HG02588 (cell line): ENCODE data around the gene NEDD4L.

Experiments used
- ATAC-seq: cut with Tn5 transposase; IDR thresholded peaks from one replicate; pipeline ENCODE4 v1.9.1; 2021; ENCODE audit warnings: mild to moderate bottlenecking, moderate library complexity; ENCODE audit not compliant: unreplicated experiment

The NEDD4L gene

DNA sequence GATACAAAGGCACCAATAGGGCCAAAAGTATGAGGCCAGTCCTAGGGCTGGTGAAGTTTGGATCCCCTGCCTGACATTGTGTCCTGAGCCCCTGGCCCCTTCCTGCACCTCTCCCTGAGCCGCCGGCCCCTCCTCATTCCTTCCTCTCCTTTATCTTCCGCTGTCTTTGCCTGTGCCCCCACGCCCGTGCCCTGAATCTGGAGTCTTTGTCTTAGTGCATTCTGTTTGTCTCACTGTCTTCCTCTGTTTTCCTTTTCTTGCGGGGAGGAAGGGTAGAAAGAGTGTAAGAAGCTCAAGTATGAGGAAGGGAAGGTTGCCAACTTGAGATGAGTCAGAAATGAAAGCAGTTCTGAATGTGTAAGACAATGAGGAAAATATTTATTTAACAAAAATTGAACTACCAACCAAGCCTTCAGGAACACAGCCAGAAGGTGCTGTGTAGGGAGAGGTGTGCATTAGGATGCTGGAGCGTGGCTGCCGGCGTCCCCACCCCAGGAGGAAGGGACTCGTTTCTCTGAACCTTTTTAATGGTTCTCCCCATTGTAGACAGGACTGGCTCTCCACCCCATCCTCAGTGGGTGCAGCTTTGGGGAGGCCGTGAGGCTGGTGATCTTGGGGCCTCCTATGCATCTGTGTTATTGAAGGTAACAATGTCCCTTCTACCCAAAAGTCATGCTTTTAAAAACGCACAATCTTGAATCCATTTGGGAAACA lies 133.1 kb downstream of the NEDD4L start:
- ATAC-seq: no peak

DNA sequence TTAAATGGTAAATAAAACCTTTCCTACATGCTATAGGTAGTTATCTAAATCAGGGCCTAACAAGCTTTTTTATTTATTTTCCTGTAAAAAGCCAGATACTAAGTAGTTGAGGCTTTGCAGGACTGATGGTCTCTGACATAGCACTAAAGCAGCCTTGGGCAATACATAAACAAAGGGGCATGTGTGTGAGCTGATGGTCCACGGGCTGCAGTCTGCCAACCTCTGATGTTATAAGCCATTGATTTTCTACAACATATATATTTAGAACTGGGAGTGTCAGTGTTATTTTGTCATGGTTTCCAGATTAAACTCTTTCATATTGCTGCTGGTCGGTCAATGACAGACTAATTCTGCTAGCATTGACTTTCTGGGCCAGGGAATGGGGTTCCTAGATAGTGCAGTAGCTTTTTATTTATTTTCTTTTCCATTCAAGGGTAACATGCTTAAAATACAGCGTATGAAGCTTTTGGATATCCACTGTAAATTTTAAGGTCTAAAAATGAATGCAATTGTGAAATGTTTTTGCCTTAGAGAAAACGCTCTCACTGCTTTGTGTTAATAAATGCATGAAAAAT lies 134.0 kb downstream of the NEDD4L start:
- ATAC-seq: no peak

DNA sequence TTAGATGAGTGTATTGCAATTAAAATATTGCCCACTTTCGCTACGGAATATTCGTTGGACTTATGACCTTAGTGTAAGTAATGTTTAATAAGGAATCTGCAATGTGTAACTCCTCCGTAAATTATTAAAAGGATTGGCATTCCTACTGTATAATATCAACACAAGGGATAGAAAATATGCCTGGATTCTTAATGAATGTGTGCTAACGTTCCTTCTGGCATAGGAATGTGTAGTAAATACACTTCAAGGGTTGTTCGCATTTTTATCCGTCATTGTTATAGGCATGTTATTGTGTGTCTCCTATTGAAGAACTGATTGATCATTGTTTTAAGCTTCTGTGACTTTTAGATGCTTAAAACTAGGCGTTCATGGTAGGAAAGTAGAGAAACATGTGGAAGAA lies 134.5 kb downstream of the NEDD4L start:
- no peak for ATAC-seq

DNA sequence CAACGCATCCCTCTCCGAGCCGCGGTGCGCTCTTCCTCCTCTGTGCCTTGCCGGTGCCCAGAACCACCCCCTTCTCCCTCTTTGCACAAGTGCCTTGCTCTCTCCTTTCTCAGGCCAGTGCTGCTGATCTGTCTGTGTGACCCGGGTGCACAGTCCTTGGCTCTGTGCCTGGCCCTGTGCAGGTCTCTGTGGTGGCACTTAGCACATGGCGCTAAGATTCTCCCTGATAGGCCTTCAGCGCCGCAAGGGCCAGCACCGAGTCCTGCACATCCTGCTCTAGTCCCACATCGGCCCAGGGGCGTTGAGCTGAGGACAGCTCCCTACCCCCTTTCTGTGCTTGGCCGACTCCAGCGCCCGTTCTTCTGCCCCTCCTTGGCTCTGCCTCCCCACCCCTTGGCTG lies 136.1 kb downstream of the NEDD4L start:
- ATAC-seq: no peak

DNA sequence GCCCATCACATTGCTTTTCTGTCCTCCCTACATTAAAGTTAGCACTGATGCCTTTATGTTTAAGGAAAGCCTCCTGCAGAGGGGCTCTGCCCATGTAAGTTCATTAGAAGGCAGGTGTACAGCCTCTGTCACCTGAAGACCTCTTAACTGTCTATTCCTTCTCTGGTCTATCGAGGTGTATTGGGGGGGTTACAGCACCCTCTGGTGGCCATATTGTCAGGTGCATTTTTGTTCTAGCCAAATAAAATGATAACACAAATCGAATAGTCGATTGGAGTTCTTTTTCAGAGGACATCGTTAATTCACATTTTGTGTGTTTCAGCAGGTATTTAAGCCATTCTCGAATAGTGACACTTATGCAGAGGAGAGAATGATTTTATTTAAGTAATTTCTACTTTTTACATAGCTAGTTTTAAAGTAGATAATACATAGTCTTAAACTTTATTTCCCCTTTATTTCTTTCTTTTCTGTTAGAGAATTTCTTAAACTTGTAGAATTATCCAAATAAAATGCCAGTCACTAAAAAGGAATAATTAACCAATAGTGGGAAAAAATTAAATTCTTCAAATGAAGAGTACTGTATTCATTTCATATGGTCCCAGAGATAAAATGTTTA lies 136.8 kb downstream of the NEDD4L start:
- no peak for ATAC-seq

DNA sequence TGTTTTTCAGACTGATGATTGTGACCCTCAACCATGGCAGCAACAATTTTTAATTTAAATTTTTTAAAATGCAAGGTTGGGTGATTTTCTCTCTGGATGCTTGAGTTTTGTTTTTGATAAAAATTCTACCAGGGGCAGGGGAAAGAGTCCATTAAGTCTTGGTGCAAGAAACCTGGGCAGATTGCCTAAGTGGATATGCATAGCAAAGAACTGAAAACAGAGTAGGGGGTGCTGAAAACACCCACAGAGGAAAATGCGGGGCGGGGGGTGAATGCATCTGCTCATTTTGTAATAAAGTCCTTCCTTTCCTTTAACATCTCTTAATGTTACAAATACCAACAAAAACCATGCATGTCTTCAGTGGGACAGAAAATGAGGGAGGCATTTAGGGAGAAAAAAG lies 138.0 kb downstream of the NEDD4L start:
- no peak for ATAC-seq

DNA sequence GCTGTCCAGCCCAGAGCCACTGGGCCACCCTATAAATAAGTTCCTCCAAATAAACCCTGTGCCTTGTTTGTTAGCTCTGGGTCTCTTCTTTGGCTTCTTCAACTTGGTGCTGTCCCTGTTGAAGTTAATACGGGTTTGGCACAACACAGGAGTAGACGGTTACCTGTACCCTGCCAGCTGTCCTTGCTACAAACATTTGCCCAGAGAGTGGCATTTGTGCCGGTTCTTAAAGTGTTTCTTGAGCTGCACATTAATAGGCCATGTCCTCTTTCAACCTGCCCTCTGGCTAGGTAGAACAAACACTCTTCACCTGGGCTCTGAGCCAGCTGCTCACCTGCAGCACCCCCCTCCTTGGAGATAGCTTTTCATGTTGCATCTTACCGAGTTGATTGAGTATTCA lies 139.2 kb downstream of the NEDD4L start:
- no peak for ATAC-seq

DNA sequence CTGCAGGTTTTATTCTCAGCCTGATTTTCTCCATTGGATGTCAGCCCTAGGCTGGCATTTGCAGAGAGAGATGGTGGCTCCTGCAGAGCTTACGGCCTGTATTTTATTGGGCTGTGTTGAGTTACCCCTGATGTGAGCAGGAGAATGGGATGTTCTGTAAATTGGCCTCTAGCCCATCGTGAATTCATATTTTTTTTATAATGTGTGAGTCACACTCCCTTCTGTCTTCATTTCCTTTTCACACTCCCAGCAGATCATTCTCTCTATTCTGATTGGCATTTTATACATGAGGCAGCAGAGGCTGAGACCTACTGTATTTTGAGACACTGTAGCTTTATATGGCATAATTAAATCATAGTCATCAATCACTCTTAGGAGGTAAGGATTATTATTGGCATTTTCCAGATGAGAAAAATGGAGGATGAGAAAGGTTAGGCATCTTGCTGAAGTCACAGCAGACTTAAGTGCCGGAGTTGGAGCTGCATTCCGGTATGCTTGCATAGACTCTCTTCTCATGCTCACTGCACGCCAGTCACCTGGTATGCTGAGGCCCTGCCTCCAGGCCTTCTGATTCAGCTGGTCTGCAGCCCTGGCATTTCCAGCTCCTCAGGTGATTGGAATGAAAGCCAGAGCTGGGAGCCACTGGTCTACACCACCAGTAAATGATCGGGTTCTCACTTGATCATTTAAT lies 142.4 kb downstream of the NEDD4L start:
- ATAC-seq: no peak

DNA sequence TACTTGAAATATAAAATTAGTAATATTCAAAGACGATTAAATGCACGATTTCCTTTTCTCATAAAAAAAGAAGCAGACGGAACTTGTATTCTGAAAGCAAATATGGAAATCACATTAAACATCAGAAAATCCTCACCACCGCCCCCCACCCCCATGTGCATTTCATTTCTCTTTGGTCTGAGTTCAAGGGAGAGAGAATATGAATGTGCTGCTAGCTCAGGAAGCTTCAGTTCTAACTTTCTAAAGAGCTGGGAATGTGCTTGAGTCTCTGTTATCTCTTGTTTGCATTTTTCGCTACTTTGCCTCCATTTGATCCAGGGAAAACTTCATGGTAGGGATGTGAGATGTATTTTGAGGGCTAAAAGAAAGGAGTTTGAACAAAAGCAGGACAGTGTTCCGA lies 143.6 kb downstream of the NEDD4L start:
- no peak for ATAC-seq

DNA sequence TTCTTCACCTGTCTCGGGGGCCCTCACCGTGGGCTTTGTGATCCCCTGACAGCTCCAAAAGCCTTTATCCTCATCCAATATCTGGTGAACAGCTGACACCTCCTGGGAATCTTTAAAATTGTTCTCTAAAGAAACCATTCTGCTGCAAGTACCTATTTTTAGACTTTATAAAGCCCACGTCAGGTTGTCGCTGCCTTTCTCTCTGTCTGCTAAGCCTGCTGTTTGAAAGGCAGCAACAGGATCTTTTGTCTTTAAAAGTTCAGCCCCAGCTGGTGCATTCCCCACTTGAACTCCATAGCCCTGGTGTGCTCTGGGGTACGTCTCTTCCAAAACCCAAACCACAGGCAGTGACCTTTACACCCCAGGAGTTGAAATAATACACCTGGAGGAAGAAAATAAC lies 145.0 kb downstream of the NEDD4L start:
- no peak for ATAC-seq

DNA sequence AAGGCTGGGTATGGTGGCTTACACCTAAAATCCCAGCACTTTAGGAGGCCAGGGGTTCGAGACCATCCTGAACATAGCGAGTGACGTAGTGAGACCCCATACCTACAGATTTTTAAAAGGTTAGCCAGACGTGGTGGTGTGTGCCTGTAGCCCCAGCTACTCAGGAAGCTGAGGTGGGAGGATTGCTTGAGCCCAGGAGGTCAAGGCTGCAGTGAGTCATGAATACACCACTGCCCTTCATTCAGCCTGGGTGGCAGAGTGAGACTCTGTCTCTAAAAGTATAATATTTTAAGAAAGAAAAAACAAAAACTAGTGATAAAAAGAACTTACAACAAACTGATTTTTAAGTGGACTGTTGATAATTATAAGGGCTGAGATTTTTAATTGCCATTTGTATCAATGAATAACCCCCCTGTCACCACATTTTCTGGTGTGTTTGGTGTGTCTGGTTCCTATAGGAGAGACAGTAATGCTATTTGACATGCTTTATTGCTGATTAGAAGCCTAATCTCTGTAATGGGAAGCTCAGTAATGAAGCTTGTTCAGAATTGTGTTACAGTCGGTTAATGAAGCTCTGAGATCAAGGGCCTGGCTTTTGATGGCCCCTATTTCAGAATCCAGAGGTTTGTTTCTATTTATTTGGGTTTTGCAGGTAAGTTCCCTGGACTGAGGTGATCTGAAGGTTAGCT lies 147.0 kb downstream of the NEDD4L start:
- ATAC-seq: no peak

DNA sequence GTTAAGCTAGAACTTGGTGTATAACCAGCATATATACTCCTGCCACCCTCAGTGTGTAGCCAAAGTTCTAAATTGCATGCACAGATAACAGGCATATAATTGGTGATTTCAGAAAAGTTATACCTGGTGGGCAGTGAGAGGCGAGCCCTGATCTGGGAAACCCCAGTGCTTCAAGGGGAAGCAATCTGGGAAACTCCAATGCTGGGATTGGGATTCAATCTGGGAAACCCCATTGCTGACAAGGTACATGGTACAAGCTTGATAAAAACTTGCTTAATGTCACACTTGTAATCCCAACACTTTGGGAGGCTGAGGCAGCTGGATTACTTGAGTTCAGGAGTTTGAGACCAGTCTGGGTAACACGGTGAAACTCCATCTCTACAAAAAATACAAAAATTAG lies 147.6 kb downstream of the NEDD4L start:
- no peak for ATAC-seq

DNA sequence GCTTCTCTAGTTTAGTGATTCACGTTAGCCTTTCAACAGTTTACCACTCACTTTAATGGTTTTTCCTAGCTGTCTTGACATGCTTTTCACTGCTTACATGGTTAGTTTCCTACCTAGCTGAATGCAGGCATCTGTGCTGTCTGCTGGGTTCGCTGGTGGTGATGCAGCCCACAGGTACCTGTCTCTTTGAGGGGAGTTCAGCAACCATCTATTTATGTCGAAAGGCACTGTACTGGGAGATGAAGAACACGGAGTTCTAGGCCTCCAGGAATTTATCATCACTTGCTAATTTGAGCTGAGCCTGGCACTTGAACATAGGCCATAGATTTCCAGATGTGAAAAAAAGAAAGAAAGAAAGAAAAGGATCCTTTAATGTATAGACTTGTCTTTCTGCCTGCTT lies 148.5 kb downstream of the NEDD4L start:
- no peak for ATAC-seq

DNA sequence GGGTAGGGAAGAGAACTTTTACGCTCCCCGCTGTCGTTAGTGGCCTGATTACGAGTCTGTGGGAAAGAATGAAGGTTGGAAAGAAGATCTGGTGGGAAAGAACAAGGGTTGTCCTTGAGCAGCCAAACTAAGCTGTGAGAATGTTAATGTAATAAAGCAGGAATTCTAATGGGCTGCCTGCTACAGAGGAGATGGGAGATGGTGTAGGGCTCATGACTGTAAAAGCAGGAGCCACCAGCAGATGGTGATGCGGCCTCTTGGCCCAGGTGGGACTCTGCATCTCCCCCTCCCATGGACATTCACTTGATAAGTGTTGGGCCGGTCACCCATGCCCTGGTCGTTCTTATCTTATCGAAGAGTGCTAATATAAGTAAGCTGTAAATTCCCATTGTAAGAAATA lies 150.0 kb downstream of the NEDD4L start:
- no peak for ATAC-seq

DNA sequence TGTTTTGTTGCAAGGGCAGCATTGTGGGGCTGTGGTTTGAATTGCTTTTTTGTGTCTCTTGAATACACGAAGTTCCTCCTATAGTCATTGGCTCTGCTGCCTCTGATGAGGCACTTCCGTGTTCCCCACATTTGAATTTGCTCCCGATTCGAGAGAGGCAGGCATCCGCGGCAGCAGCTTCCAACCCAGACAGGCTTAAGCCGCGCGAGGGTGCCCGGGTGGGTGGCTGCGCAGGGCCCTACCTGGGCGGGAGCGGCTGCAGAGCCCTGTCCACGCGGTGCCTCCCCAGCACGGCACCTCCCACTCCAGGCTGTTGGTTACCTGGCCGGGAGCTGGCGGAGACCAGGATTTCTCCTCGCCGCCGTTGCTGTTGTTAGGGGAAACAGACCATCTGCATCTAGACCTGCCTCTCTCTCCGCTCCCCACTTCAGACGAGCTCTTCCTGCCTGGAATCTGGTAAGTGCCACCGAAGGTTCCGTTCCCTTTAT lies 151.3 kb downstream of the NEDD4L start:
- ATAC-seq: peak; percentile 41

DNA sequence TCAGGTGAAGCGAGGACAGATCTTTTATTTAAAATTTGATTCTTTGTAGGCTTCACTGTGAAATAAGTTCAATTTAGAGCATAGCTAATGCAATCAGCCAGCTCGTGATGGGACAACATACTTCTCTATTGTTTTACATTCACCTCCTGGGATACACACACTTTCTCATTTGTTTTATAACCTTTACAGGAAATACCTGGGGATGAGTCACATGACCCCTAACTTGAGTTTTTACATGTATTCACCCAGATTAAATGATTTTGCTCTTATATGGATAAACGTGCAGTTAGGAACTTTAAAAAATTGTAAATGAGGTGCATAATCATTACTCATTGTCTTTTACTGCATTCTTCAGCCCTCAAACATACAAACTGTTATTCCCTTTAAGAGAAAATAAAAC lies 152.1 kb downstream of the NEDD4L start:
- no peak for ATAC-seq

DNA sequence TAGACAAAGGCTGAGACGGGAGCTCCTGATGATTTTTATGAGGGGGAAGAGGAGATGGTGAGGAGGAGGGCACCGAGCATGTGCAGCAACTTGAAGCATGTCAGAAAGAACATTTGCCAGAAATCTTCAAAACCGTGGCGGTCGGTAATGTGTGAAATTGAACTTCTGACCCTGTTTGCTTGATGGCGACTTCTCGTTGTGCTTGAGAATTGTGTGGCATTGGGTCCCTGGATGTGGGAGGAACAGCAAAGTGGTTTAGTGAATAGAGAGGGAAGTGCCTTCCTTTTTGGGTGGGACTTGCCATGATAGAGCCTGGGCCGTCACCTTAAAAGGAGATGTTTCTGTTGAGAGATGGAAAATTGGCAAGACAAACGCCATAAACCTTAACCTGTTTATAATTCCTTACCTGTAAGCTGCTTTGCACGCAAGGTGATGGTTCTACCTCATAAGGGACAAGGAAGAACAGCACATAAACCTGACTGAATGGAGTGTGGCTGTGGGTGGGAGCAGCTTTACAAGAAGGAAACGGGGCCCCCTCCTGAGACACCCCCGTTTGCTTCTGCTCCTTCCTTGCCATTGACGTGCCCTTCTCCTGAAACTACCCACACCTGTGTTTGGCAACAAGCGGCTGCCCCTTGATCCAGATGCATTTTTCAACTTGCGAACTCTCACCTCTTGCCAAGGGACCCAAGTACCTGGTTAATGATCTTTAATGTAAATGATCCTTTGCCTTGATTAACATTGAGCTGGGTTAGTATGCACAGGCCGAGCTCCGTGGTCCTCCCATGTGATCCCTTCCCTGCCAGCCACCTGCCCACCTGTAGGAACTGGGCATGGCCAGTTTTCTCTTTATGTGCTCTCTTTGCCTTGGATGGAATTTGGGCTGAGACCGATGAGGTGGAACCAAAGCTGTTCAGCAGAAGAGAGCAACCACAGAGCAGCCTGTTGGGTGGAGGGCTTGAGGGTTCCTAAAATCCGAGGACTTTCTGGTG lies 153.2 kb downstream of the NEDD4L start:
- ATAC-seq: no peak

DNA sequence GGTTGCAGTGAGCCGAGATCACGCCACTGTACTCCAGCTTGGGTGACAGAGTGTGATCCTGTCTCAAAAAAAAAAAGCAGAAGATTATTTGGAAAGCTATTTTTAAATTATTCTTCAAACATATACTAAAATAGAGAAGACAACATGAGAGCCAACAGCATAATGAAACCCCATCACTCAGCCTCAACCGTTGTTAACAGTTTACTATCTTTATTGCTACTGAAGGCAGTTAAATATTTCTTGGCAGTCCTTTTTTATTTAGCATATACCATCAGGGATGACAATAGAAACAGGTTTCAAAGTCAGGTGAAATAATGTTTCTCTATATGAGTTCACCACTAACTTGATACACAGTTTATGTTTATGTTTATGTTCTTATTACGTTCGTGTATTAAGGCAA lies 157.2 kb downstream of the NEDD4L start:
- no peak for ATAC-seq

DNA sequence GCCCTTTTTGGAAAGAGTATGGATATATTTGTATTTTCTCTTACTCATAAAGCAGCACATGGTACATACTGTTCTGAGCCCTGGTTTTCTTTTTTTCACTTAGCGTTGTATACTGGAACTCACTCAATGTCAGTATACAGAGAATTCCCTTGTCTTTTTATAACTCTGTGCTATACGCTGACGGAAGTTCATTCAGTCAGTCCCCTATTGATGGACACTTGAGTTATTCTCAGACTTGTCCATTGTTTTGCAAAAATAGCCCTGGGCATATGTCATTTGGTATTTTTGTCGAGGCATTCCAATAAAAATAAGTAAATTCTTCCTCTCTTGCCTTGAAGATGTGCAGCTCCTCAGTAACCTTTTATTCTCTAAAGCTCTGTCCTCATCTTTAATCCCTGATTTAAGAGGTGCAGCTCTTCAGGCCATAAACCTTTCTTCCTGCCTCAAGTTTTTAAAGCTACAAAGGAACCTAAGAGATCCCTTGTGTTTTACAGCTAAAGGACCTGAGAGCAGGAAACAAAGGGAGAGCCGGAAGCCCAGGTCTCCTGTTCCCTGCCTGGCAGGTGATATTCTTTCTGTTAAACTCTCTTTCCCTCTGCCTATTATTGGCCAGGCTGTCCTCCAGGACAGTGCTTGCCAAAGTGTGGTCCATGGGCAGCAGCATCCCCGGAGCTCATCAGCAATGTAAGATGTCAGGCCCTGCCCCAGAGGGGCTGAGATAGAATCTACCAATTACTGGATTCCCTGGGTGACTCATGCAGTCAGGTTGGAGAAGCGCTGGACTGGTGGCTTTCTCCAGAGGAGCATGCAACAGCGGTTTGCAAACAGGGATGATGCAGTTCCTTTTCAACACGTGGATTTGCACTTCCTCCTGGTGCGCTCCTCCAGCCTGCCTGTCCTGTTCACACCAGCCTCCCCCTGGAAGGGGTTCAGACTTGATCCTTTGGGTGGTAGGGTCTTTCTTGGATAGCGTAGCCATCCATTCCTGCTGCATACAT lies 158.0 kb downstream of the NEDD4L start:
- ATAC-seq: no peak
